H9 (cell line): Measurements from ENCODE around the gene GPBAR1. TPM values are rescaled to one million over a fixed set of nuclear protein-coding genes. Genes with fewer than 3 reads are reported as not detected.

Source experiments
- DNase-seq: peaks from one replicate; pipeline ENCODE4 v3.0.0-alpha.2; 2017
- H2AFZ ChIP-seq: one replicate; pipeline ENCODE4 v1.6.1; 2013; ENCODE audit warnings: mild to moderate bottlenecking, low read length, control low read depth, moderate library complexity
- H2AK5ac ChIP-seq: 2 replicates; pipeline ENCODE4 v1.6.1; 2013; ENCODE audit warnings: low read length, control low read depth, mixed read lengths; ENCODE audit not compliant: insufficient read length
- H2BK120ac ChIP-seq: one replicate; pipeline ENCODE4 v1.6.1; 2013; ENCODE audit warnings: low read depth, mild to moderate bottlenecking, low read length, control low read depth, inconsistent platforms; ENCODE audit not compliant: poor library complexity, severe bottlenecking
- H2BK12ac ChIP-seq: 2 replicates; pipeline ENCODE4 v1.6.1; 2013; ENCODE audit warnings: low read length, control low read depth, mixed read lengths, low read depth; ENCODE audit not compliant: insufficient read length
- H2BK15ac ChIP-seq: 2 replicates; pipeline ENCODE4 v1.6.1; 2013; ENCODE audit warnings: low read depth, low read length, control low read depth
- H2BK20ac ChIP-seq: one replicate; pipeline ENCODE4 v1.6.1; 2013; ENCODE audit warnings: low read depth, mild to moderate bottlenecking, low read length, control low read depth, inconsistent platforms; ENCODE audit not compliant: poor library complexity, severe bottlenecking
- H2BK5ac ChIP-seq: 2 replicates; pipeline ENCODE4 v1.6.1; 2013; ENCODE audit warnings: low read length, control low read depth, mixed read lengths; ENCODE audit not compliant: insufficient read length
- H3K14ac ChIP-seq: 2 replicates; pipeline ENCODE4 v1.6.1; 2013; ENCODE audit warnings: low read length, control low read depth; ENCODE audit not compliant: insufficient read depth
- H3K18ac ChIP-seq: 2 replicates; pipeline ENCODE4 v1.6.1; 2013; ENCODE audit warnings: low read depth, mild to moderate bottlenecking, mixed read lengths, low read length, control low read depth; ENCODE audit not compliant: insufficient read length
- H3K23ac ChIP-seq: 2 replicates; pipeline ENCODE4 v1.6.1; 2013; ENCODE audit warnings: low read length, control low read depth, mixed read lengths, low read depth; ENCODE audit not compliant: insufficient read length
- H3K23me2 ChIP-seq: 2 replicates; pipeline ENCODE4 v1.6.1; 2013; ENCODE audit warnings: low read depth, mild to moderate bottlenecking, mixed read lengths, low read length, control low read depth; ENCODE audit not compliant: insufficient read length, poor library complexity, severe bottlenecking
- H3K27ac ChIP-seq: 2 replicates; pipeline ENCODE4 v1.5.1; 2013; ENCODE audit warnings: low read length, control low read depth, mixed read lengths, low read depth; ENCODE audit not compliant: insufficient read length
- H3K27me3 ChIP-seq: 2 replicates; pipeline ENCODE4 v1.6.1; 2013; ENCODE audit warnings: low read length, control low read depth, inconsistent platforms; ENCODE audit not compliant: insufficient read depth
- H3K4ac ChIP-seq: 2 replicates; pipeline ENCODE4 v1.6.1; 2013; ENCODE audit warnings: low read depth, mild to moderate bottlenecking, control low read depth, inconsistent platforms, low read length, moderate library complexity
- H3K4me1 ChIP-seq: 2 replicates; pipeline ENCODE4 v1.6.1; 2013; ENCODE audit warnings: low read length, control low read depth, inconsistent platforms; ENCODE audit not compliant: insufficient read depth
- H3K4me2 ChIP-seq: 2 replicates; pipeline ENCODE4 v1.6.1; 2013; ENCODE audit warnings: low read length, control low read depth, mixed read lengths; ENCODE audit not compliant: insufficient read length, insufficient read depth
- H3K56ac ChIP-seq: 2 replicates; pipeline ENCODE4 v1.6.1; 2013; ENCODE audit warnings: low read depth, mild to moderate bottlenecking, mixed read lengths, low read length, control low read depth; ENCODE audit not compliant: insufficient read length
- H3K79me1 ChIP-seq: 2 replicates; pipeline ENCODE4 v1.6.1; 2013; ENCODE audit warnings: low read depth, mild to moderate bottlenecking, moderate library complexity, low read length, control low read depth, inconsistent platforms; ENCODE audit not compliant: insufficient read depth, poor library complexity, severe bottlenecking
- H3K79me2 ChIP-seq: 2 replicates; pipeline ENCODE4 v1.6.1; 2013; ENCODE audit warnings: low read length, control low read depth, inconsistent platforms; ENCODE audit not compliant: insufficient read depth
- H3K9ac ChIP-seq: 2 replicates; pipeline ENCODE4 v1.6.1; 2013; ENCODE audit warnings: low read length, control low read depth, mixed read lengths; ENCODE audit not compliant: insufficient read length; ENCODE audit errors: extremely low read depth
- H3K9me3 ChIP-seq: one replicate; pipeline ENCODE4 v1.6.1; 2013; ENCODE audit warnings: low read depth, low read length, inconsistent platforms; ENCODE audit not compliant: control insufficient read depth
- H3T11ph ChIP-seq: one replicate; pipeline ENCODE4 v1.6.1; 2013; ENCODE audit warnings: mild to moderate bottlenecking, low read length, control low read depth, inconsistent platforms
- H4K20me1 ChIP-seq: one replicate; pipeline ENCODE4 v1.6.1; 2013; ENCODE audit not compliant: control insufficient read depth, insufficient read length, insufficient read depth
- H4K5ac ChIP-seq: 2 replicates; pipeline ENCODE4 v1.6.1; 2013; ENCODE audit warnings: low read depth, mild to moderate bottlenecking, mixed read lengths, low read length, control low read depth; ENCODE audit not compliant: insufficient read length
- H4K8ac ChIP-seq: replicated peaks from 2 replicates; pipeline ENCODE4 v1.6.1; 2013; ENCODE audit warnings: low read length, control low read depth, mixed read lengths, low read depth; ENCODE audit not compliant: insufficient read length
- H4K91ac ChIP-seq: 2 replicates; pipeline ENCODE4 v1.6.1; 2013; ENCODE audit warnings: low read depth, mild to moderate bottlenecking, moderate library complexity, mixed read lengths, low read length, control low read depth; ENCODE audit not compliant: insufficient read length
- H3K27ac Mint-ChIP-seq, 3 experiments: 2 replicates in 2 of 3; 3 replicates in 1 of 3; pipeline ENCODE4 v1.8.0; 2020 to 2021; ENCODE audit warnings: mixed read lengths in 3 of 3, mild to moderate bottlenecking in 1 of 3, moderate library complexity in 1 of 3
- H3K27me3 Mint-ChIP-seq: 2 replicates; pipeline ENCODE4 v1.8.0; 2021; ENCODE audit warnings: low read depth, mild to moderate bottlenecking, moderate library complexity, mixed read lengths
- H3K36me3 Mint-ChIP-seq, 3 experiments: 2 replicates in 2 of 3; 3 replicates in 1 of 3; pipeline ENCODE4 v1.8.0; 2020 to 2021; ENCODE audit warnings: low read depth in 3 of 3, mixed read lengths in 3 of 3; ENCODE audit not compliant: insufficient read depth in 1 of 3
- H3K4me1 Mint-ChIP-seq, 2 experiments: 2 replicates each; pipeline ENCODE4 v1.8.0; 2020; ENCODE audit warnings: mixed read lengths in 2 of 2
- H3K4me3 Mint-ChIP-seq, 2 experiments: 2 replicates in 1 of 2; 3 replicates in 1 of 2; pipeline ENCODE4 v1.8.0; 2020 to 2021; ENCODE audit warnings: mild to moderate bottlenecking in 2 of 2, mixed read lengths in 2 of 2, moderate library complexity in 1 of 2
- H3K9me3 Mint-ChIP-seq, 2 experiments: 2 replicates in 1 of 2; 3 replicates in 1 of 2; pipeline ENCODE4 v1.8.0; 2020; ENCODE audit warnings: mild to moderate bottlenecking in 2 of 2, mixed read lengths in 2 of 2, moderate library complexity in 1 of 2
- WGBS: extraction: QIAGEN DNeasy Blood & Tissue Kit; methylation state at CpG from one replicate; pipeline ENCODE4 v1.1.7; 2013; ENCODE audit warnings: missing lambda C conversion rate, low lambda C conversion rate, mixed read lengths; ENCODE audit not compliant: insufficient read length; ENCODE audit errors: extremely low coverage; 5-methylcytosine and 5-hydroxymethylcytosine counted together
- total RNA-seq: library from RNA; stranded (reverse); gene quantifications from 2 replicates; pipeline ENCODE4 v1.2.1, GENCODE V29; 2021
- TF ChIP-seq, protein P1 (sequence below): fragments of 200-600 bp; sonication (generic); conservative IDR thresholded peaks from 3 replicates; pipeline ENCODE4 v1.8.0; 2021; ENCODE audit warnings: antibody characterized with exemption, mild to moderate bottlenecking

GPBAR1 gene
- total RNA-seq, 1 experiment from 2014 or later: 0.44 TPM

DNA sequence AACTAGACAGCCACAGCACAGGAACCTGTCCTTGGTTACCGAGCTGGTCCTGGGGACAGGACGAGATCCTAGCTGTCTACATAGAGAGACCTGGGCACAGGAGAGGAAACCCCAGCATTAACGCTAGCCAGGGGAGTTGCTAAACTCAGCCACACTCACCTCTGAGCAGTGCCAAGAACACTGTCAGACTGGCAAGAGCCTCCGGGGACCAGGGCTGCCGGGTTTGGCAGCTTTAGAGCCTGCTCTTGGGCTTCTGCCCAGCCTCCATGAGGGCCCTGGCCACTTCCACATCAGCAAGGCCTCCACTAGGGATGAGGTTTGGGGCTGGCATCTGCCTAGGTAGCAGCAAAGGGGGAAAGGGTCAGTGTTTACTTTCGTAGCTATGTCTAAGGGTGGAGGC lies 24.8 kb downstream of the GPBAR1 start:
- TF ChIP-seq, protein P1, sequence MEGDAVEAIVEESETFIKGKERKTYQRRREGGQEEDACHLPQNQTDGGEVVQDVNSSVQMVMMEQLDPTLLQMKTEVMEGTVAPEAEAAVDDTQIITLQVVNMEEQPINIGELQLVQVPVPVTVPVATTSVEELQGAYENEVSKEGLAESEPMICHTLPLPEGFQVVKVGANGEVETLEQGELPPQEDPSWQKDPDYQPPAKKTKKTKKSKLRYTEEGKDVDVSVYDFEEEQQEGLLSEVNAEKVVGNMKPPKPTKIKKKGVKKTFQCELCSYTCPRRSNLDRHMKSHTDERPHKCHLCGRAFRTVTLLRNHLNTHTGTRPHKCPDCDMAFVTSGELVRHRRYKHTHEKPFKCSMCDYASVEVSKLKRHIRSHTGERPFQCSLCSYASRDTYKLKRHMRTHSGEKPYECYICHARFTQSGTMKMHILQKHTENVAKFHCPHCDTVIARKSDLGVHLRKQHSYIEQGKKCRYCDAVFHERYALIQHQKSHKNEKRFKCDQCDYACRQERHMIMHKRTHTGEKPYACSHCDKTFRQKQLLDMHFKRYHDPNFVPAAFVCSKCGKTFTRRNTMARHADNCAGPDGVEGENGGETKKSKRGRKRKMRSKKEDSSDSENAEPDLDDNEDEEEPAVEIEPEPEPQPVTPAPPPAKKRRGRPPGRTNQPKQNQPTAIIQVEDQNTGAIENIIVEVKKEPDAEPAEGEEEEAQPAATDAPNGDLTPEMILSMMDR: no peak
- H2BK15ac ChIP-seq: no peak overlapping the region
- no peak overlapping the region for H3K9ac ChIP-seq
- H4K5ac ChIP-seq: no peak overlapping the region
- no peak overlapping the region for H3K4me3 Mint-ChIP-seq
- H4K91ac ChIP-seq: no peak overlapping the region
- peaks cover 24 to 25% of the 10 kb centered on the region in 2 experiments for H3K4me1 Mint-ChIP-seq
- H3K4ac ChIP-seq: no peak overlapping the region
- peaks cover 1% of the 10 kb centered on the region for H3K27me3 Mint-ChIP-seq
- H4K20me1 ChIP-seq: no peaks in the 10 kb centered on the region
- H3K9me3 Mint-ChIP-seq: no peaks in the 10 kb centered on the region
- no peak overlapping the region for H2BK120ac ChIP-seq
- H3K14ac ChIP-seq: no peak overlapping the region
- H3K9me3 ChIP-seq: no peaks in the 10 kb centered on the region
- no peak overlapping the region for H2AFZ ChIP-seq
- peaks cover 3% of the 10 kb centered on the region; the same call in 1 of the 2 replicates for H3K4me1 ChIP-seq
- WGBS: no CpG with 5 or more reads among the region's 6 CpGs
- H3K23ac ChIP-seq: no peak overlapping the region
- peaks cover 2 to 4% (median 4%) of the 10 kb centered on the region in 3 experiments; a peak in 5 of 7 replicates for H3K36me3 Mint-ChIP-seq
- peak overlapping the region in 2 of 3 experiments; percentile 44 to 92; a peak in 3 of 7 replicates for H3K27ac Mint-ChIP-seq
- H2BK12ac ChIP-seq: no peak overlapping the region
- H3T11ph ChIP-seq: no peak overlapping the region
- no peaks in the 10 kb centered on the region for H3K79me2 ChIP-seq
- H2BK5ac ChIP-seq: no peak overlapping the region
- H4K8ac ChIP-seq: no peak overlapping the region
- H2BK20ac ChIP-seq: no peak overlapping the region
- H3K27me3 ChIP-seq: no peaks in the 10 kb centered on the region
- no peak overlapping the region for H2AK5ac ChIP-seq
- no peak for DNase-seq
- no peak overlapping the region for H3K4me2 ChIP-seq
- H3K79me1 ChIP-seq: no peaks in the 10 kb centered on the region
- no peak overlapping the region for H3K18ac ChIP-seq
- H3K27ac ChIP-seq: no peak overlapping the region
- H3K23me2 ChIP-seq: no peaks in the 10 kb centered on the region
- no peak overlapping the region for H3K56ac ChIP-seq
